ENCODE results near the gene MPDZ.
"Not testable (repeated sequence)": the region's sequence is repeated elsewhere in the genome, so short reads cannot be mapped to it uniquely, and the experiment has no call there.

The MPDZ gene

GRCh38 chr9:13264788-13265187 lies 14.7 kb downstream of the MPDZ start:
- DNase-seq (ENCODE audit: low read depth) = no peak

GRCh38 chr9:13263511-13263910 lies 16.0 kb downstream of the MPDZ start:
- DNase-seq (ENCODE audit: low read depth) = no peak

DNA sequence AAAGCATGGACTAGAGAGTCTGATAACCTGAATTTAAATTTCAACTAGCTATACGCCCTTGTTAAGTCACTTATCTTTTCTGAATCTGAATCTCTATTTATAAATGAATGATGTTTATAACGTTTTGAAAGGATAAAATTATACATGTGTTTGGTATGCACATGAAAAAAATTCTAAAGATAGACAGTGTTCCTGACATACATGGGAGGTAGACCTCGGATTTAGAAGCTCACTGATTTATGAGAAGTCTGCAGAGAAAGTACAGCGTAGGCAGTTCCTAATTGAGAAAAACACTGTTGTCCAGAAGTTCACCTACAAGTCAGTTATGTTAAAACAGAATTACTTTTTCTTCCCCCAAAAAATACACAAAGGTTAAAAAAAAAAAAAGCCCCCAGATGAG lies 26.6 kb downstream of the MPDZ start:
- no peak for DNase-seq (ENCODE audit: low read depth)

- DNase-seq (ENCODE audit: low read depth) = no peak
Measured at GRCh38 chr9:13244181-13244580, 35.3 kb downstream of the MPDZ start.

DNA sequence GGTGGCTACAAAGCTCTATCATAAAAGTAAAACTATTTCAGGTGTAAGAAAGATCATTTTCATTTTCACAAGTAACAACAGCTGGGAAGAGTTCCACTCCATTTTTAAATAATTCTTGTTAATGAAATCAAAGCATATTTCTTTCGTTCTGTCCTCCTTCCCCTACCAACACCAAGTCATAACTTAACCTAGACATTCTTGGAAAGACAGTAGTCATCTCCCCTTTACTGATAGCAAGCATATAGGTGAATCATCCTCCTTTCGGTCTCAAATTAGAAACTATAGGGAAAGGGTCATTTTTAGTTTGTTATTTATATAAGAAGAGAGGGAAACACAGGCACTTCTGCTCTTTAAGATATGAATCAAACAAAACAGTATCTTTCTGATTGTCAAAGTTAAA lies 38.2 kb downstream of the MPDZ start:
- no peak for DNase-seq (ENCODE audit: low read depth)

GRCh38 chr9:13239660-13240059 lies 39.8 kb downstream of the MPDZ start:
- no peak for DNase-seq (ENCODE audit: low read depth)

- no peak for DNase-seq (ENCODE audit: low read depth)
Measured at GRCh38 chr9:13239208-13239607, 40.3 kb downstream of the MPDZ start.

GRCh38 chr9:13234932-13235331 lies 44.6 kb downstream of the MPDZ start:
- DNase-seq (ENCODE audit: low read depth) = no peak

GRCh38 chr9:13228431-13228830 lies 51.1 kb downstream of the MPDZ start:
- DNase-seq (ENCODE audit: low read depth) = peak; percentile 44

DNA sequence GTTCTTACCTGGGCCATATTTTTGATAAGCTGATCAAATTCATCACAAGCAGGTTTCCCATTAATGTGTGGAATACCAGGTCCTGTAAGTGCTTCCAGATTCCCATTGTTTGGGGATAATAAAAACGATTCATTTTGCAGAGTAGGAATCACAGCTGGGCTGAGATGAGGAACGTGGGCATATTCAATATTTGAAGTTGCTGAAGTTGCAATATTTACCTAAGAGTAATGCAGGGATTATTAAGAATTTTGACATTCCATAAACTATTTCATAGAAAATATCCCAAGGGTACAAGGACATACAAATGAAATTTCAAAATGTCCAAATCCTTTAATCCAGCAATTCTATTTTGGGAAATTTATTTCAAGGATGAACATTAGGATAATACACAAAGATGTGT lies 55.1 kb downstream of the MPDZ start:
- no peak for DNase-seq (ENCODE audit: low read depth)

DNA sequence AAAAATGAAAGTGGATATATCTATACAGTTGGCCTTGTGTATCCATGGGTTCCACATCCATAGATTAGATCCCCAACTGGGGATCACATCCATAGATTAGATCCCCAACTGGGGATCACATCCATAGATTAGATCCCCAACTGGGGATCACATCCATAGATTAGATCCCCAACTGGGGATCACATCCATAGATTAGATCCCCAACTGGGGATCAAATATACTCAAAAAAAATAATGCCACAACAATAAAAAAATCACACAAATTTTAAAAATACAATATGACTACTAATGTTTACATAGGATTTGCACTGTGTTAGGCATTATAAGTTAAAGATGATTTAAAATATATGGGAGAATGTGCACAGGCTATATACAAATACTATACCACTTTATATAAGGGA lies 56.8 kb downstream of the MPDZ start:
- not testable (repeated sequence) for DNase-seq (ENCODE audit: low read depth)

GRCh38 chr9:13221741-13222140 lies 57.8 kb downstream of the MPDZ start:
- no peak for DNase-seq (ENCODE audit: low read depth)

- no peak for DNase-seq (ENCODE audit: low read depth)
Measured at GRCh38 chr9:13220837-13221236, 58.7 kb downstream of the MPDZ start.

- DNase-seq (ENCODE audit: low read depth) = no peak
Measured at GRCh38 chr9:13215791-13216554, 63.5 kb downstream of the MPDZ start.

GRCh38 chr9:13213998-13214397 lies 65.5 kb downstream of the MPDZ start:
- no peak for DNase-seq (ENCODE audit: low read depth)

- DNase-seq (ENCODE audit: low read depth) = peak; percentile 17
Measured at GRCh38 chr9:13213337-13213736, 66.2 kb downstream of the MPDZ start.

DNA sequence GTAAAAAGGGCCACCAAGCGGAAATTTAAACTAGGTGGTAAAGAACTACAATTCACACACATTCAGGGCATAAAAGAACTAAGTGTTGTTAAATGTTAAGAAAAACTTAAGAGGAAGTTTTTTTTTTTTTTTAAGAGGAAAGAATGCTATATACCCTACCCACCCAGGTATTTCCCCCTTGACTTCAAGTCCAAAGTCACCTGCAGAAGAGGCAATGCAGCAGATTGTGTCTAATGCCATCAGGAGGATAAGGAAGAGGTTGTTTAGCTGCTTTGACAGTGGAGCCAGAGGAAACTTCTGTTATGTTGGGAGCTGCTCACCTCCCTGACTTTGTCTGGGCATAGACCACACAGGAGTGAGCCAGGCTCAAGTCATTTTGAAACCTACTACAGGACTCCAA lies 69.2 kb downstream of the MPDZ start:
- no peak for DNase-seq (ENCODE audit: low read depth)

GRCh38 chr9:13209498-13209897 lies 70.0 kb downstream of the MPDZ start:
- no peak for DNase-seq (ENCODE audit: low read depth)

GRCh38 chr9:13205824-13206223 lies 73.7 kb downstream of the MPDZ start:
- DNase-seq (ENCODE audit: low read depth) = no peak

GRCh38 chr9:13190040-13190439 lies 89.5 kb downstream of the MPDZ start:
- no peak for DNase-seq (ENCODE audit: low read depth)

- no peak for DNase-seq (ENCODE audit: low read depth)
Measured at GRCh38 chr9:13189362-13189761, 90.1 kb downstream of the MPDZ start.

GRCh38 chr9:13186774-13187173 lies 92.7 kb downstream of the MPDZ start:
- DNase-seq (ENCODE audit: low read depth) = no peak

GRCh38 chr9:13186091-13186490 lies 93.4 kb downstream of the MPDZ start:
- DNase-seq (ENCODE audit: low read depth) = no peak

GRCh38 chr9:13181652-13182051 lies 97.8 kb downstream of the MPDZ start:
- peak; percentile 13 for DNase-seq (ENCODE audit: low read depth)
